ENCODE data around the gene RBMS1. TPM values are rescaled to one million over a fixed set of nuclear protein-coding genes. Genes with fewer than 3 reads are reported as not detected.

Gene RBMS1
- total and polyA plus RNA-seq, 2 of the 13 experiments (the other 11 are each of a cell fraction or from before 2014, with no cell fraction given) = 55.5 to 110 TPM

DNA sequence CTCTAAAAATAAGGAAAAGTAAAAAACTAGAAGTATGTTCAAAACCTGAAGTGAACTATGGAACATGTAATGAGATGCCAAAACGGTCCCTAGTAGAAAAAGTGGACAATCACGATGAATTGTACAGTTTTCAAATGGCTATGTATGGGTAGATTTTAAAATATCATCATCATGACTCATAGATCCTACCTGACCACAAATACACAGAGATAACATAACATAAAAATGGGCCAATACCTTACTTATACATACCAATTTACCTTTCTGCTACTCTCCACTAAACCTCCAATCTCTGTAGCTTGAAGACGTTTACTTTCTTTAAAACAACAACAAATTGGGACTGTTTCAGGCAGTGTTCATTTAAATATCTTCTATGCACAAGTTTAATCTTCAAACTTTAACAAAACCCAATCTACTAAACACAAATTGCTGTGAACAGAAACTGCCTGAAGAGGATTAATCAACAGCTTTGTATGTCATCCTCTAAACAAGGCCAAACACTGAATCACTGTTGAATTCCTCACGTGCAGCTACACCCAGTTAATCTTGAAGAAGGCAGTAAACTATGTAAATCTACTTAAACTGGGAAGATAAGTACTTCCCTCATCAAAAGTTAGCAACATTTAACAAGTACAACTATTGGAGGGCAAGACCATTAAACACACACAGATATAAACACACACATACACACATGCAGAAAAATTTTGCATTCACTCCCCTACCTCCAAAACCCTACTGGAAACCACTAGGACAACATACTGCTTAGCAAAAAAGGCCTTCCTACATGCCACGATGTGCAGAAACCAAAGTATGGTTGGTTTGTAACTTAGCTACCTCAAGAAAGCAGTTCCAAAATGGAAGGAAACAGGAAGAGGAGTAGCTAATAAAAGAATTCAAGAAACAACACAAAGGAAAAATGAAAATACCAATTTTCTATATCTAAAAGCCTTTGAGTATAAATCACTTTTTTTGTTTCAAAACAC is 90.3 kb downstream of the RBMS1 start (continued):
- TF ChIP-seq, protein P1, sequence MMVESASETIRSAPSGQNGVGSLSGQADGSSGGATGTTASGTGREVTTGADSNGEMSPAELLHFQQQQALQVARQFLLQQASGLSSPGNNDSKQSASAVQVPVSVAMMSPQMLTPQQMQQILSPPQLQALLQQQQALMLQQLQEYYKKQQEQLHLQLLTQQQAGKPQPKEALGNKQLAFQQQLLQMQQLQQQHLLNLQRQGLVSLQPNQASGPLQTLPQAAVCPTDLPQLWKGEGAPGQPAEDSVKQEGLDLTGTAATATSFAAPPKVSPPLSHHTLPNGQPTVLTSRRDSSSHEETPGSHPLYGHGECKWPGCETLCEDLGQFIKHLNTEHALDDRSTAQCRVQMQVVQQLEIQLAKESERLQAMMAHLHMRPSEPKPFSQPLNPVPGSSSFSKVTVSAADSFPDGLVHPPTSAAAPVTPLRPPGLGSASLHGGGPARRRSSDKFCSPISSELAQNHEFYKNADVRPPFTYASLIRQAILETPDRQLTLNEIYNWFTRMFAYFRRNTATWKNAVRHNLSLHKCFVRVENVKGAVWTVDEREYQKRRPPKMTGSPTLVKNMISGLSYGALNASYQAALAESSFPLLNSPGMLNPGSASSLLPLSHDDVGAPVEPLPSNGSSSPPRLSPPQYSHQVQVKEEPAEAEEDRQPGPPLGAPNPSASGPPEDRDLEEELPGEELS (CRISPR knock-in tag; IDR thresholded peaks at IDR 0.05) = no peak
- TF ChIP-seq NFIC (IDR thresholded peaks at IDR 0.05; ENCODE audit: low read length) = no peak

DNA sequence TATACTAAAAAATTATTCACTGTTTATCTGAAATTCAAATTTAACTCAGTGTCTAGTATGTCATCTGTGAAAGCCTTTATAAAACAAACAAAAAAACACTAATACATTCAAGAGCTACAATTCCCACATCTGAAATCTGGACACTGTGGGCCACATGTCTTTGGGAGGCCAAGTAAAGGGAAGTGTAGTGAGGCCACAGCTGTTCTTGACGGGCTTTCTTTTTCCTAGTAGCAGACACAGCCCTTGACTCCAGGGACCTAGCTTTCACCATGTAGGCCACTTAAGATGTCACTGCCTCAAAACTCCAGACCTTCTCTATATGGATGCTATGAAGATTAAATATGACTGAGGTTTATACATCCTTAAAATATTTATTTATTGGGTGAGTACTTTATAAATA is 91.1 kb downstream of the RBMS1 start:
- H3K4me2 ChIP-seq (ENCODE audit: low read depth, low read length) = no peak overlapping the region
- BruUV-seq (replicated peaks) = no TSS peak
- FAIRE-seq (no peak), ATAC-seq (no peak), DNase-seq (ENCODE audit: low spot score) (no peak)
- H3K9me3 ChIP-seq (ENCODE audit: low read length) = no peaks in the 10 kb centered on the region
- peaks cover 80% of the 10 kb centered on the region for H3K79me2 ChIP-seq (ENCODE audit: insufficient read depth, low read length)
- POLR2A ChIA-PET = no interaction called here
- no peak overlapping the region for H3K9ac ChIP-seq (ENCODE audit: insufficient read depth, low read depth, low read length)
- H3K27ac ChIP-seq (ENCODE audit: extremely low read length, insufficient read depth, low read length) = no peak overlapping the region
- H3K36me3 ChIP-seq (replicated peaks in 1 of 2; ENCODE audit: control insufficient read depth in 1 of 2, insufficient read depth in 2 of 2, low read length in 2 of 2) = peaks cover 0 to 3% of the 10 kb centered on the region in 2 experiments; a peak in 1 of 5 replicates
- H4K20me1 ChIP-seq (ENCODE audit: insufficient read depth, low read length) = peaks cover 62% of the 10 kb centered on the region
- no peaks in the 10 kb centered on the region; a peak in 1 of 5 replicates for H3K27me3 ChIP-seq (ENCODE audit: control insufficient read depth in 1 of 2, insufficient read depth in 2 of 2, low read length in 2 of 2)
- H3K4me1 ChIP-seq (ENCODE audit: insufficient read depth, low read length) = peaks cover 30% of the 10 kb centered on the region
- CTCF ChIA-PET (ENCODE audit: low intra/inter-chr PET ratio, low total read pairs) = no interaction called here
- intact Hi-C loops (cut with micrococcal nuclease; ENCODE audit: unreplicated experiment) = no loop called here
- in situ Hi-C loops (cut with HindIII; ENCODE audit: extremely low pct_ligation_motif_present, low pct_unique_long_range_greater_than_20kb) = no loop called here
- 94% methylated on average over 1 of the region's 1 CpG for WGBS (ENCODE audit: low lambda C conversion rate)
- no peak overlapping the region for H2AFZ ChIP-seq (ENCODE audit: low read length)
- H3K4me3 ChIP-seq (replicated peaks in 1 of 3; ENCODE audit: insufficient read depth in 1 of 3, low read depth in 2 of 3, low read length in 3 of 3) = no peak overlapping the region
- TF ChIP-seq SPEN (CRISPR knock-in tag; IDR thresholded peaks at IDR 0.05; ENCODE audit: low read depth) (no peak), KAT7 (CRISPR knock-in tag; IDR thresholded peaks at IDR 0.05; ENCODE audit: borderline replicate concordance) (no peak), ZHX2 (IDR thresholded peaks at IDR 0.05; ENCODE audit: low read depth) (no peak), ZHX2 (CRISPR knock-in tag; IDR thresholded peaks at IDR 0.05; ENCODE audit: borderline replicate concordance) (no peak), GATAD1 (CRISPR knock-in tag; IDR thresholded peaks at IDR 0.05) (no peak), REXO4 (CRISPR knock-in tag; IDR thresholded peaks at IDR 0.05; ENCODE audit: borderline replicate concordance) (no peak), JARID2 (CRISPR knock-in tag; IDR thresholded peaks at IDR 0.05; ENCODE audit: insufficient replicate concordance) (no peak), JUND (CRISPR knock-in tag; IDR thresholded peaks at IDR 0.05) (no peak)
- TF ChIP-seq, protein P2, sequence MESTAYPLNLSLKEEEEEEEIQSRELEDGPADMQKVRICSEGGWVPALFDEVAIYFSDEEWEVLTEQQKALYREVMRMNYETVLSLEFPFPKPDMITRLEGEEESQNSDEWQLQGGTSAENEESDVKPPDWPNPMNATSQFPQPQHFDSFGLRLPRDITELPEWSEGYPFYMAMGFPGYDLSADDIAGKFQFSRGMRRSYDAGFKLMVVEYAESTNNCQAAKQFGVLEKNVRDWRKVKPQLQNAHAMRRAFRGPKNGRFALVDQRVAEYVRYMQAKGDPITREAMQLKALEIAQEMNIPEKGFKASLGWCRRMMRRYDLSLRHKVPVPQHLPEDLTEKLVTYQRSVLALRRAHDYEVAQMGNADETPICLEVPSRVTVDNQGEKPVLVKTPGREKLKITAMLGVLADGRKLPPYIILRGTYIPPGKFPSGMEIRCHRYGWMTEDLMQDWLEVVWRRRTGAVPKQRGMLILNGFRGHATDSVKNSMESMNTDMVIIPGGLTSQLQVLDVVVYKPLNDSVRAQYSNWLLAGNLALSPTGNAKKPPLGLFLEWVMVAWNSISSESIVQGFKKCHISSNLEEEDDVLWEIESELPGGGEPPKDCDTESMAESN (CRISPR knock-in tag; conservative IDR thresholded peaks at IDR 0.05) = no peak

Data from HepG2 (cell line).